HCT116 (cell line): ENCODE data around the gene GPR78.

Experiments
- POLR2AphosphoS5 ChIP-seq: IDR thresholded peaks from 2 replicates; pipeline ENCODE4 v1.6.1; 2011; ENCODE audit warnings: mild to moderate bottlenecking, low read depth, low read length, moderate library complexity
- TF ChIP-seq, protein P1 (sequence below), 3 experiments: fragments of 200-600 bp in 1 of 3; sonication (generic) in 1 of 3; IDR thresholded peaks in 2 of 3; conservative IDR thresholded peaks in 1 of 3; 2 replicates each; pipeline ENCODE4 v1.5.1; 2012 to 2017; ENCODE audit warnings: low read depth in 2 of 3, low read length in 2 of 3, antibody characterized with exemption in 1 of 3, borderline replicate concordance in 1 of 3, control low read depth in 1 of 3, mild to moderate bottlenecking in 1 of 3, mixed read lengths in 1 of 3, mixed run types in 1 of 3, moderate library complexity in 1 of 3; ENCODE audit not compliant: insufficient read depth in 1 of 3

DNA sequence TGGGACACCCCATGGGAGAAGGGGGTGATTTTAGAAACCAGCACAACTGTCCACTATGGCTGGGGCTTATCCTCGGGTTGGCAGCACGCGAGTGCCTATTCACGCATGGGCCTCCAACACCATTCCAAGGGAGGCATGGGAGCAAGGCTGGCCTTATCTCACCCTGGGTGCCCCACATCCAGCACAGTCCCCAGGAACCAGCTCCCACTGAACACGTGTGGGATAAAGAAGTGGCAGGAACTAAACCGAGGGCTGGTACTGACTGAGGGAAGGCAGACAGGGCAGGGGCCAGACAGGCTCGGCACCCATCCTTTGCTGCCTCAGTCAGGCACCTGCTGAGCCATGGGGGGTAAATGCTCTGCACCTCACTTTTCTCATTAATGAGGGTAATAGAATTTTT is 43.7 kb upstream of the GPR78 start:
- TF ChIP-seq, protein P1, sequence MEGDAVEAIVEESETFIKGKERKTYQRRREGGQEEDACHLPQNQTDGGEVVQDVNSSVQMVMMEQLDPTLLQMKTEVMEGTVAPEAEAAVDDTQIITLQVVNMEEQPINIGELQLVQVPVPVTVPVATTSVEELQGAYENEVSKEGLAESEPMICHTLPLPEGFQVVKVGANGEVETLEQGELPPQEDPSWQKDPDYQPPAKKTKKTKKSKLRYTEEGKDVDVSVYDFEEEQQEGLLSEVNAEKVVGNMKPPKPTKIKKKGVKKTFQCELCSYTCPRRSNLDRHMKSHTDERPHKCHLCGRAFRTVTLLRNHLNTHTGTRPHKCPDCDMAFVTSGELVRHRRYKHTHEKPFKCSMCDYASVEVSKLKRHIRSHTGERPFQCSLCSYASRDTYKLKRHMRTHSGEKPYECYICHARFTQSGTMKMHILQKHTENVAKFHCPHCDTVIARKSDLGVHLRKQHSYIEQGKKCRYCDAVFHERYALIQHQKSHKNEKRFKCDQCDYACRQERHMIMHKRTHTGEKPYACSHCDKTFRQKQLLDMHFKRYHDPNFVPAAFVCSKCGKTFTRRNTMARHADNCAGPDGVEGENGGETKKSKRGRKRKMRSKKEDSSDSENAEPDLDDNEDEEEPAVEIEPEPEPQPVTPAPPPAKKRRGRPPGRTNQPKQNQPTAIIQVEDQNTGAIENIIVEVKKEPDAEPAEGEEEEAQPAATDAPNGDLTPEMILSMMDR (IDR thresholded peaks at IDR 0.05 in 2 of 3, conservative IDR thresholded peaks at IDR 0.05 in 1 of 3; ENCODE audit: borderline replicate concordance in 1 of 3, insufficient read depth in 1 of 3, low read depth in 2 of 3, low read length in 2 of 3): no peak
- no peak for TF ChIP-seq POLR2AphosphoS5
